HG03521 (cell line): ENCODE data around the gene SPG21.

Experiments
- ATAC-seq: cut with Tn5 transposase; IDR thresholded peaks from one replicate; pipeline ENCODE4 v1.9.1; 2021; ENCODE audit warnings: mild to moderate bottlenecking, moderate library complexity; ENCODE audit not compliant: unreplicated experiment

Gene SPG21

GRCh38 chr15:64943512-64944225 lies 46.0 kb downstream of the SPG21 start:
- no peak for ATAC-seq

- ATAC-seq: no peak
Observed at GRCh38 chr15:64942356-64942755, 47.4 kb downstream of the SPG21 start.

DNA sequence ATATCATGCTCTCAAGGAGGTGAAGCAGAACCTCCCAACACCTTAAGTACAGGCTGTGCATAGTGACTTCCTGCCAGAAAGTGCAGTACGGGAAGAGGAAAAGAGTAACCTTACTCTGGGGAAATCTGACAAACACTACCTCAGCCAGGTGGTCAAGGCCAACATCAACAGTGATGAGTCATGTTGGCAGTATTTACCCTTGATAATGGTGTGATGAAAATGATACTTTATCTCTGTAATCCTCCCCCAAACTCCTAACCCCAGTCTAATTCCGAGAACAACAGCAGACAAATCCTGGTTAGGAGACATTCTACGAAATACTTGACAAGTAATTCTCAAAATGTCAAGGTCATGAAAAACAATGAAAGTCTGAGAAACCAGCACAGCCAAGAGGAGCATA lies 51.5 kb downstream of the SPG21 start:
- no peak for ATAC-seq

DNA sequence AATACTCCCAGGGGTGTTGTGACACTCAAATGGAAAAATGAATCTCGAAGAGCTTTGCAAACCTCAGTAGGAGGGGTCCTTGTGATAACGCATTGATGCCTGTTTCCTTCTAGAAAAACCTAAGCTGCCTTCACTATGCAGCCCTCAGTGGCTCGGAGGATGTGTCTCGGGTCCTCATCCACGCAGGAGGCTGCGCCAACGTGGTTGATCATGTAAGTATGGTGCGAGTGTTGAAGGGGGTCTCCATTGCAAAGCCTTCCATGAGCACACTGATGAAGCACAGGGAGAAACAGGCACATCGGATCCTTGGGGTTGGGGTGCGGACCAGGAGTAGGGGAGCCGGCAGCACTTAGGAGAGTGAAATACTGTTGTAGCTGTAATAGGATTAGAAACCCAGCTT lies 55.7 kb downstream of the SPG21 start:
- no peak for ATAC-seq

GRCh38 chr15:64931381-64931780 lies 58.3 kb downstream of the SPG21 start:
- no peak for ATAC-seq

- ATAC-seq: no peak
Observed at GRCh38 chr15:64930778-64931371, 58.8 kb downstream of the SPG21 start.

GRCh38 chr15:64930019-64930652 lies 59.6 kb downstream of the SPG21 start:
- ATAC-seq: no peak

GRCh38 chr15:64928626-64929220 lies 61.0 kb downstream of the SPG21 start:
- ATAC-seq: no peak

- no peak for ATAC-seq
Observed at GRCh38 chr15:64926661-64927060, 63.1 kb downstream of the SPG21 start.

- no peak for ATAC-seq
Observed at GRCh38 chr15:64925335-64926330, 64.1 kb downstream of the SPG21 start.

- ATAC-seq: no peak
Observed at GRCh38 chr15:64923546-64923945, 66.2 kb downstream of the SPG21 start.

- no peak for ATAC-seq
Observed at GRCh38 chr15:64921711-64922110, 68.0 kb downstream of the SPG21 start.

DNA sequence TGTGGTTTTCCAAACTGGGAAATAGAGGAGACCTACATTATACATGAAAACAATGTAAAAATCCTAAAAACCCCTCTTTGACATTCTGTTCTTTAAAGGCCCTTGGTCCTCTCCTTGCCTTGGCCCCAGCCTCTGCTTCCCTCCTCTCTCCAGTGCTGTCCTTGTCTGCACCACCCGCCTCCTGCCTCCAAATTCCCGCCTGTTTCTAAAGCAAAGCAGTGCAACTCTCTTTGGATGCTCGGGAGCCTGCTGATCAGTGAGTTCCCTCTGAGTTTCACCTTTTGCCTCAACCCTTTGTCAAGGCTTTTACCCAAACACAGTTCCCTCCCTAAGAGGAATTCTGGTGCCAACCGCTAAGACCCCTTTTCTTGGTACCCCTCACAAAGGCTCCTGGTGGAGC lies 70.0 kb downstream of the SPG21 start:
- no peak for ATAC-seq

- ATAC-seq: no peak
Observed at GRCh38 chr15:64917211-64917610, 72.5 kb downstream of the SPG21 start.

DNA sequence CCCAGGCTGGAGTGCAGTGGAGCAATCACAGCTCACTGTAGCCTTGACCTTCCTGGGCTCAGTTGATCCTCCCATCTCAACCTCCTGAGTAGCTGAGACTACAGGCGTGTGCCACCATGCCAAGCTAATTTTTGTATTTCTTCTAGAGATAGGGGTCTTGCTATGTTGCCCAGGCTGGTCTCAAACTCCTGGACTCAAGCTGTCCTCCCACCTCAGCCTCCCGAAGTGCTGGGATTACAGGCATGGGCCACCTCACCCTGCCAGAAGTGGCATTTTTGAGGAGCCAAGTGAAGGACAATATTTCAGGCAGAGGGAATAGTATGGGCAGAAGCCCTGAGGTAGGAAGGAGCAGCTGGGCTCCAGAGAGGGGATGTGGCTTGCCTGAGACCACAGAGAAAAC lies 73.3 kb downstream of the SPG21 start:
- no peak for ATAC-seq

- ATAC-seq: no peak
Observed at GRCh38 chr15:64915518-64916227, 74.0 kb downstream of the SPG21 start.
